ENCODE data around the gene APCDD1L.

DNA sequence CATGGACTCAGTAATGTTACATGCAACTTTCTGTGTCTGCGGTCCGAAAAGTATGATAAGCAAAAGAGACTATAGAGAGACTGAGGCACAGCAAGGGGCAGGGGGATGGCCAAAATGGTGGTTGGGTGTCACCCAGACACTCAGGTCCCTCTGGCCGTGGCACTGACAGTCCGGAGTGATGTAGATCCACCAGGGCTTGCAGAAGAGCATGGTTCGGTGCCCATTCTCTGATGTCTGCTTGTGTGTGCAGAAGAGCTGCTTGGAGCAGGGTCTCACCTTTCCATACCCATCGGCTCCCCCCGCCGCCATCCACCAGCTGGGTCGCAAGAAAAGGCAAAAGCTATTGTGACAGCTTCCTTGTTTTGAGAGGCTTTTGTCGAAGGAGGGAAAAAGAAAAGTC is 6.6 kb upstream of the APCDD1L start:
- TF ChIP-seq, protein P1, sequence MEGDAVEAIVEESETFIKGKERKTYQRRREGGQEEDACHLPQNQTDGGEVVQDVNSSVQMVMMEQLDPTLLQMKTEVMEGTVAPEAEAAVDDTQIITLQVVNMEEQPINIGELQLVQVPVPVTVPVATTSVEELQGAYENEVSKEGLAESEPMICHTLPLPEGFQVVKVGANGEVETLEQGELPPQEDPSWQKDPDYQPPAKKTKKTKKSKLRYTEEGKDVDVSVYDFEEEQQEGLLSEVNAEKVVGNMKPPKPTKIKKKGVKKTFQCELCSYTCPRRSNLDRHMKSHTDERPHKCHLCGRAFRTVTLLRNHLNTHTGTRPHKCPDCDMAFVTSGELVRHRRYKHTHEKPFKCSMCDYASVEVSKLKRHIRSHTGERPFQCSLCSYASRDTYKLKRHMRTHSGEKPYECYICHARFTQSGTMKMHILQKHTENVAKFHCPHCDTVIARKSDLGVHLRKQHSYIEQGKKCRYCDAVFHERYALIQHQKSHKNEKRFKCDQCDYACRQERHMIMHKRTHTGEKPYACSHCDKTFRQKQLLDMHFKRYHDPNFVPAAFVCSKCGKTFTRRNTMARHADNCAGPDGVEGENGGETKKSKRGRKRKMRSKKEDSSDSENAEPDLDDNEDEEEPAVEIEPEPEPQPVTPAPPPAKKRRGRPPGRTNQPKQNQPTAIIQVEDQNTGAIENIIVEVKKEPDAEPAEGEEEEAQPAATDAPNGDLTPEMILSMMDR (IDR thresholded peaks at IDR 0.05) = no peak
- TF ChIP-seq POLR2AphosphoS5 (IDR thresholded peaks at IDR 0.05) (no peak), EP300 (IDR thresholded peaks at IDR 0.05) (no peak), POLR2A (IDR thresholded peaks at IDR 0.05) (no peak)

Data from sigmoid colon (tissue), 4 donors.